HCEC 1CT (cell line): ENCODE measurements around the gene NEDD4L.
"Not testable (repeated sequence)": the region's sequence is repeated elsewhere in the genome, so short reads cannot be mapped to it uniquely, and the experiment has no call there.

Experiments used
- DNase-seq: peaks from one replicate; pipeline ENCODE4 v3.0.0-alpha.2; 2017

Gene NEDD4L

GRCh38 chr18:58043491-58044369 lies at the start of gene NEDD4L:
Gene NEDD4L (plus strand): TSS chr18:58044226. CDS start chr18:58044661, 435 bp downstream.
- DNase-seq = peak; percentile 87

DNA sequence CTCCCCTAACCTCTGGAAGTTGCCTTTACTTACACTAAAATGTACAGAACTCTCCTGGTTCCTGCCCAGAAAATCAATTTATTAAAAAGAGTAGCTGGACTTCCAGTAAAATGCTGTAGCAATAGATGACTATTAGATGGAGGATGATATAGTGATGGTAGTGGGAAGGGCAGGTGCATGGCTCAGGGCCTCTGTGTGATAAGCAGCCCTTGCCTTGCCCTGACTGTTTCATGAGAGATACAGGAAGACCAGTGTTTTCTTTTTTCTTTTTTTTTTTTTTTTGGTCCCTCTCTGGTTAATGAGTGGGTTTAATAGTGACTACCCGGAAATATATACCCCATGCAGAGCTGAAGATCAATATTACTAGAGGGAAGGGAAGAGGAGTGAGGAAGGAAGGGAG lies 48.7 kb upstream of the NEDD4L start:
- DNase-seq = no peak

DNA sequence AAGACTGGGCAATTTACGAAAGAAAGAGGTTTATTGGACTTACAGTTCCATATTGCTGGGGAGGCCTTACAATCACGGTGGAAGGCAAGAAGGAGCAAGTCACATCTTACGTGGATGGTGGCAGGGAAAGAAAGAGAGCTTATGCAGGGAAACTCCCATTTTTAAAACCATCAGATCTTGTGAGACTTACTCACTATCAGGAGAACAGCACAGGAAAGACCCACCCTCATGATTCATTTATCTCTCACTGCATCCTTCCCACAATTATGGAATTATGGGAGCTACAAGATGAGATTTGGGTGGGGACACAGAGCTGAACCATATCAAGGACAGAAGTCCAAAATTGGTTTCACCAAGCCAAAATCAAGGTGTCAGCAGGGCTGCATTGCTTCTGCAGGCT lies 47.1 kb upstream of the NEDD4L start:
- DNase-seq = not testable (repeated sequence)

DNA sequence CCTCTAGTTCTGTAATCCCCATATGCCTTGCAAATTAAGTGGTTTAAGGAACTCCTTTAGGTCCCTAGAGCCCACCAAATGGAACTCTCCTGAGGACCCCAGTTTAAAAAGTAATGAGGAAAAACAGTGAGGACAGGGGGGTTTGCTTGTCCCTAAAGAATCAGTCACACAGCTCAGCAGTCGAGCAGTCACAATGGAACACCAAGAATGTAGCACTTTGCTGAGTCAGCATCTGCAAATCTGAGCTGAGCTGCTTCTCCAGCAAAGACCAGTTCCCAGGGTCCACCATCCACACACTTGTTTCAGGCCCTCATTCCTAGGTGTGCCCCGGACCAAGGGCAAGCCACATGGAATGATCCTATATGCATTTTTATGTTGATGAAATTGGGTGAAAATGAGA lies 46.2 kb upstream of the NEDD4L start:
- DNase-seq = no peak

GRCh38 chr18:57998461-57998860 lies 45.6 kb upstream of the NEDD4L start:
- DNase-seq = peak; percentile 76

DNA sequence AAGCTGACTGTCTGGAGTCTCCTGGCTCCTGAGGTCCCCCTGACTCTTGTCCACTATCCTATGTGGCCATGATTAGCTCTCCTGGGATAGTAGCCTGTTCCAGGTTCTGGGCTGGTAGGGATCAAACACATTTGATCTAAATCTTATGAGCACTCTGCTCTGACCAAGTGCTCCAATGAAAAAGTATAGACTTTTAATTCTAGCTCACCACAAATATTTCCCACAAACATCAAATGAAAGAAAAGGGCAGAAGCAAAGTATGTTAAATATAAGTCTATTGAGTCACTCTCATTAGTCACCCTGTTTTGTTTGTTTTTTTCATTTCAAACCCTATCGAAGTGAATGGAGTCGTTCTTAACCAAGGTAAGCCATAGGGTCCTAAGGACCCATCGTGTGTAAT lies 39.7 kb upstream of the NEDD4L start:
- peak; percentile 90 for DNase-seq

DNA sequence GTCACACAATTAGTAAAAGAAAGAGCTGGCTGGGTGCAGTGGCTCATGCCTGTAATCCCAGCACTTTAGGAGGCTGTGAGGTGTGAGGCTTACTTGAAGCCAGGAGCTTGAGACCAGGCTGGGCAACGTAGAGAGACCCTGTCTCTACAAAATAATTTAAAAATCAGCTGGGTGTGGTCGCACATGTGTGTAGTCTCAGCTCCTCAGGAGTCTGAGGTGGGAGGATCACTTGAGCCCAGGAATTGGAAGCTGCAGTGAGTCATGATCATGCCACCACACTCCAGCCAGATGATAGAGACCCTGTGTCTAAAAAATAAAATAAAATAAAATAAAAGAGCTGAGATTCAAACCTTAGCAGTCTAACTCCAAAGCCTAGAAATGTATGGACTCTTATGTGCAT lies 39.0 kb upstream of the NEDD4L start:
- DNase-seq = peak; percentile 45

- peak; percentile 72 for DNase-seq
Observed at GRCh38 chr18:58005885-58006523, 38.0 kb upstream of the NEDD4L start.

DNA sequence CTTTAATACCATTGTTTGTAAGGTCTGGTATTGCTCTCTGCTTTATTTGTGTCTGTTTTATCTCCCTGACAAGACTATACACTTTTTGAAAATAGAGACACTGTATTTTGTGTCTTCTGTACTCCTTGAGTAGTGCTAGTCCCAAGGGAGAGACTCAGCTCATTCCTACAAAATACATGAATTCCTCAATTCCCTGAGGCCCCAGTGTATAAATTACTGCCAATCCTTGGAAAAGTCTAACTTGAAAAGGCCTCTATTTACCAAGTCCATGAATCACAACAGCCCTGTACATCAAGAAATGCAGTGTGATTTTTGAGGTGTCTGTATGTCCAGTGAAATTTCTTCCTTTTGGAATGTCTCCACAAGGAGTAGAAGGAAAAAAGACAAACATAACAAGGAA lies 34.9 kb upstream of the NEDD4L start:
- DNase-seq = no peak

GRCh38 chr18:58010265-58010664 lies 33.8 kb upstream of the NEDD4L start:
- DNase-seq = no peak

DNA sequence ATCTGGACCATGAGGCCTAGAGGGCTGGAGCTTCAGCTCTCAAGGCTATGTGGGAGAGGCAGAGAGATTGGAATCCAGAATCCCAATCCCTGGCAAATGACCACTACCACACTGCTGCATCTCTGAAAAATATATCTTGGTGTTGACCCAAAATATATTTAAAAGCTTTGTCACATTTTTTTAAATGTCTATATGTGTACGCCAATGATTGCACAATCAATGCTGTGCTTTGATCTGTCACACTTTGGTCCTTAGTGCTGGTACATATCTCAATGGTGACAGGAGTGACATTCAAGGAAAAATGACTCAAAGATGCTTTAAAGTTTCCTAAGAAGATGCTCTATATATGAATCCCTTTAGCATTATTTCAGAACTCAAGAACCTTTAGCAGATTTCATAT lies 31.7 kb upstream of the NEDD4L start:
- DNase-seq = no peak

GRCh38 chr18:58013241-58014211 lies 30.5 kb upstream of the NEDD4L start:
- DNase-seq = peak; percentile 42

DNA sequence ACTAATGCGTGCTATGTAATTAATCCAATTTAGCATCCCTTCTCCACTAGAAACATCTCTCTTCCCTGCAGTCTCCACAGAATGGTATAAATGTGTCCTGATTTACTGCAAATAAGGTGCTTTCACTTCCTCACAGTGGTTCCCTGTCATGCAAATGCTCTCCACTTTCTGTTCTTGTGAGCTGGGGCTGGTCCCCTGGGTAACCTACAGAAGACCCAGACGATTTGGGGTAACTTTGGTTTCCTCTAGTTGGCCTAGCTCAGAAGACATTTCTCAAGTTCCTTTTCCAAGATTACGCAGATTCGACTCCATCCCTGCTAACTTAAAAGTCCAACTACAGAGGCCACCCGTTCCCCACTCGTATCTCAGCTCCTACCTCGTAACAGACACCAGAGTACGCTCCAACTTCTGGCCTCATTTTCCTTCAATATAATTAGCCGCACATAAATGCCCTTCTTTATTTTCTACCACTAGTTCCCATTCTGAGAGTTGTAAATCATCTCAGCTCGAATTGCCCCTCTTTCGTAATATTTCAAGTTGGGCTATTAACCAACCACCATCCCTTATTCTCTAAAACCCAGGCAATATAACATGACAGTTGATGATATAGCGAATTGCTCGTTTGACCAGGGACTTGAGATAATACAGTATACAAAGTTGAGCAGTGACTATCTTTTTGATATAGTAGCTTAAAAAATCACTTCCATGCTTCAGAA lies 28.8 kb upstream of the NEDD4L start:
- DNase-seq = no peak

- no peak for DNase-seq
Observed at GRCh38 chr18:58017267-58017666, 26.8 kb upstream of the NEDD4L start.

GRCh38 chr18:58020567-58021107 lies 23.4 kb upstream of the NEDD4L start:
- no peak for DNase-seq

DNA sequence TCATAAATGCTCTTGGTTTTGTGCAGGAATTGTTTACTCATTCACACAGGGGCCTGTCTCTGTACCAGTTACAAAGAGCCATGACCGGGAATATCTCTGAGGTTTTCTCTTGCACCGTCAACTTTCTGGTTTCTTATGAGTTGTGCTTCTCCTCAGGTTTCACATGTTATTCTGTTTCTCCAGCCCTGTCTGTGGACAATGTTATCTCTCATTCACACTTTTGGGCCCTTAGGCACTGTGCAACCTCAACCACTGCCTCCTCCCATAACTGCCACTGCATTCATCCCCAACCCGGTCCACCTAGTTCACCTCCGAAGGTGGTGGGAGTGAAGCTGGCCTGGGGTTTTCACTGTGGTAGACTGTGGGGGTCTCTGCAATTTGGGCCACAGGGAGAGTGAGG lies 22.5 kb upstream of the NEDD4L start:
- no peak for DNase-seq

DNA sequence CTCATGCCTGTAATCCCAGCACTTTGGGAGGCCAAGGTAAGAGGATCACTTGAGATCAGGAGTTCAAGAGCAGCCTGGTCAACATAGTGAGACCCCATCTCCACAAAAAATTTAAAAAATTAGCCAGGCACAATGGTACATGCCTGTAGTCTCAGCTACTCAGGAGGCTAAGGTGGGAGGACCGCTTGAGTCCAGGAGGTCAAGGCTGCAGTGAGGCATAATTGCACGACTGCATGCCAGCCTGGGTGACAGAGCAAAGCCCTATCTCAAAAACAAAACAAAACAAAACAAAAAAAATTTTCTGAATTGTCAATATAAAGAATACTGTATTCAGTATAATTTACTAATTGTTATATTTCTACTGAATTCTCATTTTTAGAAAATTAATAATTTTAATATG lies 20.9 kb upstream of the NEDD4L start:
- DNase-seq = no peak

DNA sequence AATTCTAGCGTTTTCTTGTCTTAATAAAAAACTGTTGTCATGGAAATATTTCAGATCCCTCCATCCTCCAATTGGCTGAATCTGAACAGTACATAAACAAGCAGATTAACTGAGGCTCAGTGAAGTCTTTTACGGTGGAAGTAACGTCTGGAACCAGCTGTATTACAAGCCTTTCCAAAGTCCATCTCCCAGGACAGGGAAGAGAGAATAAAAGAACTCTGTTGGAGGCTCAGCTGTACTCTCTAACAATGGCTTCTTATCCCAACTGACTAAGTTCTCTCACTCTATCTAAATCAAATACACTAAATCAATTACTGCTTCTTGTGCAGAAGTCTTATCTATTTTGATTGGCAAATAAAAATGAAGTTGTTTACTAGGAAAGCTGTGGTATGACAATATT lies 19.9 kb upstream of the NEDD4L start:
- DNase-seq = no peak

GRCh38 chr18:58025205-58025604 lies 18.8 kb upstream of the NEDD4L start:
- DNase-seq = no peak

GRCh38 chr18:58025733-58026132 lies 18.3 kb upstream of the NEDD4L start:
- DNase-seq = peak; percentile 67

DNA sequence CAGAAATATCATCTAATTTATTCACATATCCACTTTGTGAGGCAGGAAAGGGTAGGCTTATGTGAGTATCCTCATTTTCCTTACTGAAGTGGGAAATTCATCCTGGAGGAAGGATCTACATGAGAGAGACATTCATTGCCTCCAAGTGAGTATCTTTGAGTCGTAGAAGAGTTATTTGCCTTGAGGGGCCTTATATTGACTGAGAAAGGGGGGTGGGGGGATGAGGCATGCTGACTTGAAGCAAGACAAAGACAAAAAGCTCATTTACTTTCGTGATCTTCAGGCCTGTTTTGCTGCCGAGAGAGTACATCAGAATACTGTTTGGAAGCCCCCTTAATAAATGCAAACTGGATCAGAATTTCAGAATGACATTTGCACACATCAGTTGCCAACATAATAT lies 17.6 kb upstream of the NEDD4L start:
- peak; percentile 20 for DNase-seq

DNA sequence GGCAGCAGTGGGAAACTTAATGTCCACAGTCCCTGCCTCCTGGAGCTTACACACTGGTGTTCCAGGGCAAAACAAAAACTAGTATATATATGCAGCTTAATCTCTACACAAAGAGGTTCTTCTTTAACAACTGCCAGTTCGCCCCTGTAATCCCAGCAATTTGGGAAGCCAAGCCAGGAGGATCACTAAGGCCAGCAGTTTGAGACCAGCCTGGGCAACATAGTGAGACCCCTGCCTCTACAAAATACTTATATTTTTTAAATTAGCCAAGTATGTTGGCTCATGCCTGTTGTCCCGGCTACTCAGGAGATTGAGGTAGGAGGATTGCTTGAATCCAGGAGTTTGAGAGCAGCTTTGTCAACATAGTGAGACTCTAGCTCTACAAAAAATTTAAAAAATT lies 17.2 kb upstream of the NEDD4L start:
- no peak for DNase-seq
